ENCODE data around the gene RPH3AL. TPM values are rescaled to one million over a fixed set of nuclear protein-coding genes. Genes with fewer than 3 reads are reported as not detected.

The RPH3AL gene
- total RNA-seq, 4 donors from 2014 or later = 10.0 to 51.1 (median 25.7) TPM

- TF ChIP-seq, protein P1, sequence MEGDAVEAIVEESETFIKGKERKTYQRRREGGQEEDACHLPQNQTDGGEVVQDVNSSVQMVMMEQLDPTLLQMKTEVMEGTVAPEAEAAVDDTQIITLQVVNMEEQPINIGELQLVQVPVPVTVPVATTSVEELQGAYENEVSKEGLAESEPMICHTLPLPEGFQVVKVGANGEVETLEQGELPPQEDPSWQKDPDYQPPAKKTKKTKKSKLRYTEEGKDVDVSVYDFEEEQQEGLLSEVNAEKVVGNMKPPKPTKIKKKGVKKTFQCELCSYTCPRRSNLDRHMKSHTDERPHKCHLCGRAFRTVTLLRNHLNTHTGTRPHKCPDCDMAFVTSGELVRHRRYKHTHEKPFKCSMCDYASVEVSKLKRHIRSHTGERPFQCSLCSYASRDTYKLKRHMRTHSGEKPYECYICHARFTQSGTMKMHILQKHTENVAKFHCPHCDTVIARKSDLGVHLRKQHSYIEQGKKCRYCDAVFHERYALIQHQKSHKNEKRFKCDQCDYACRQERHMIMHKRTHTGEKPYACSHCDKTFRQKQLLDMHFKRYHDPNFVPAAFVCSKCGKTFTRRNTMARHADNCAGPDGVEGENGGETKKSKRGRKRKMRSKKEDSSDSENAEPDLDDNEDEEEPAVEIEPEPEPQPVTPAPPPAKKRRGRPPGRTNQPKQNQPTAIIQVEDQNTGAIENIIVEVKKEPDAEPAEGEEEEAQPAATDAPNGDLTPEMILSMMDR (IDR thresholded peaks at IDR 0.05) = no peak
- ATAC-seq (ENCODE audit: low FRiP score) = no peak
- no peak for DNase-seq (ENCODE audit: low spot score)
Measured at GRCh38 chr17:261635-262034, 91.0 kb downstream of the RPH3AL start.

DNA sequence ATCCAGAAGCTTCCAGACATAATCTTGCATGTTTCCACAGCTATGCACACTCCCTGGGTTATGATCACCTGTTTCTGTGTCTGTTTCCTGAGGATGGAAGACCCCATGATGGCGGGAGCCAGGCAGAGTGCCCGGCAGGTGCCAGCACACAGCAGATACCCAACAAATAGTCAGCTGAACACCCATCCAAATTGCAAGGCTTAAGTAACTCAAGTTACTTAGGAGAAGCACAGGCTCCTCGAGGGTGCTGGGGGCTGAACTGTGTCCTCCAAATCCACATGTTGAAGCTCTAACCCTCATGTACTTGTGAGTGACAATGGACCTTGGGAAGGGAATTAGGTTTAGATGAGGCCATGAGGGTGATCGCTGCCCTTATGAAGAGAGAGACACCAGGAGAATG lies 91.7 kb downstream of the RPH3AL start:
- ATAC-seq (ENCODE audit: low FRiP score) (no peak), DNase-seq (ENCODE audit: low spot score) (no peak)
- TF ChIP-seq, protein P1 (IDR thresholded peaks at IDR 0.05) = no peak

DNA sequence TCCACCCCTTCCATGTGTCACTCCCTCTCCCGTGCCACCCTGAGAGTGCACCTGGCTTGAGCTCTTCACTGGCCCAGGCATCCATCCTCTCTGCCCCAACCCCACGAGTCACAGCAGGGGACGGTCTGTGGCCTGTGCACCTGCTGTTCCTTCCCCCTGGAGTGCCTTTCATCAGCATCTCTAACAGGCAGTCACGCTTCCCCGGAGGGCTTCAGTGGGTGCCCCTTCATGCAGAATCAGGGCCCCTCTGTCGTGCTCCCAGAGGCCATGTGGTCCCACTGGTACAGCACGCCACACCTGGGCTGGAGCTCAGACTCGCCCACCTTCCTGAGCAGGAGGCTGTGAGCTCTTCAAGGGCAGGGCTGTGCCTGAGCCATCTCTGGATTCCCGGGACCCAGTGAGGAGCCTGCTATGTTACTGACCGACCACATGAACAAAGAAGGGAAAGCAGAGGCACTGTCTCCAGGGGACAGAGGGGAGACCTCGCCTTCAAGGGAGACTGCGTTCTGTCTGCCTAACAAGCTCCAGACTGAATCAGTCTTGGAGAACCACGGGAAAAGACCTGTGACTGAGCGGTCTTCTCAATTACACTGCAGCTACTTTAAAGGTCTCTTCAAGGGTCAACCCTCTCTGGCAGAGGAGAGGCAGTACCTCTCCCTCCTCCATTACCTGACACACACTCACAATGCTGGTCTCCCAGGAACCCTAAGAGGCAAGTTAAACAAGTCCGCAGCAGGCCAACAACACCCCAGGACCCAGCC lies 92.4 kb downstream of the RPH3AL start:
- no peak for ATAC-seq (ENCODE audit: low FRiP score)
- TF ChIP-seq, protein P1 (IDR thresholded peaks at IDR 0.05) = no peak

GRCh38 chr17:259341-259976 lies 93.1 kb downstream of the RPH3AL start:
- TF ChIP-seq, protein P1 (IDR thresholded peaks at IDR 0.05) = peak in 1 of 3 donors; percentile 6
- ATAC-seq (ENCODE audit: low FRiP score) = no peak
- DNase-seq (ENCODE audit: low spot score) = no peak

More for the DNA sequence above, 92.4 kb downstream of the RPH3AL start:
- no peak for DNase-seq (ENCODE audit: low spot score)

GRCh38 chr17:258906-259305 lies 93.7 kb downstream of the RPH3AL start:
- no peak for ATAC-seq (ENCODE audit: low FRiP score)
- TF ChIP-seq, protein P1 (IDR thresholded peaks at IDR 0.05) = no peak
- DNase-seq (ENCODE audit: low spot score) = no peak

GRCh38 chr17:258045-258734 lies 94.4 kb downstream of the RPH3AL start:
- ATAC-seq (ENCODE audit: low FRiP score) = no peak
- TF ChIP-seq, protein P1 (IDR thresholded peaks at IDR 0.05) = no peak
- DNase-seq (ENCODE audit: low spot score) = no peak

All from omental fat pad (tissue), 4 donors.